Measurements from ENCODE around the gene TFDP2. TPM values are rescaled to one million over a fixed set of nuclear protein-coding genes. Genes with fewer than 3 reads are reported as not detected.
"Not testable (repeated sequence)": the region's sequence is repeated elsewhere in the genome, so short reads cannot be mapped to it uniquely, and the experiment has no call there.

TFDP2 gene
- total RNA-seq, 4 donors from 2014 or later, result 38.0 to 95.4 (median 65.4) TPM

DNA sequence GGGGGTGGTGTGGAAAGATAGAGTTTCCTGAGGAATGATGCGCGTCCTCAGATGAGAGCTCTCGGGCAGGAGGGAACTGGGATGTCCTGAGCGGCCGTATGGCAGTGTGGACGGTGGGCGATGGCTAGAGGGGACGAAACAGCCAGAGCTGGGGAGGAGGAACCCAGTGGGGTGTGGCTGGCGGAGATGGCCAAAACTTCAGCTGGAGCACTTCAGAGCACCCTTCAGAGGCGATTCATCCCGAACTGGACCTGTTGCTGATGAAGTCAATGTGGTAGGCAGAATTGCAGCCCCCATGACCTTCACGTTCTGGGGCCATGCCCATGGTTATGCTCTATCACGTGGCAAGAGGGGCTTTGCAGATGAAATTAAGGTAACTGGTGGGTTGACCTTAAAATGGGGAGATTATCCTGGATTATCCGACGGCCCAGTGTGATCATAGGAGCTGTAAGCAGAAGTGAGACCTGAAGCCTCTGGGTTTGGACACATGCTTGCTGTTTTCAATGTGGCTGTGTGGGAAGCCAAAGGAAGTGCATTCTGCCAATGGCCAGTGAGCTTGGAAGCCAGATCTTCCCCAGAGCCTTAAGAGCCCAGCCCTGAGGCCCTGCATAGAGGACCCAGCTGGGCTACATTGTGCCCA is 220.6 kb downstream of the TFDP2 start:
- TF ChIP-seq, protein P1, sequence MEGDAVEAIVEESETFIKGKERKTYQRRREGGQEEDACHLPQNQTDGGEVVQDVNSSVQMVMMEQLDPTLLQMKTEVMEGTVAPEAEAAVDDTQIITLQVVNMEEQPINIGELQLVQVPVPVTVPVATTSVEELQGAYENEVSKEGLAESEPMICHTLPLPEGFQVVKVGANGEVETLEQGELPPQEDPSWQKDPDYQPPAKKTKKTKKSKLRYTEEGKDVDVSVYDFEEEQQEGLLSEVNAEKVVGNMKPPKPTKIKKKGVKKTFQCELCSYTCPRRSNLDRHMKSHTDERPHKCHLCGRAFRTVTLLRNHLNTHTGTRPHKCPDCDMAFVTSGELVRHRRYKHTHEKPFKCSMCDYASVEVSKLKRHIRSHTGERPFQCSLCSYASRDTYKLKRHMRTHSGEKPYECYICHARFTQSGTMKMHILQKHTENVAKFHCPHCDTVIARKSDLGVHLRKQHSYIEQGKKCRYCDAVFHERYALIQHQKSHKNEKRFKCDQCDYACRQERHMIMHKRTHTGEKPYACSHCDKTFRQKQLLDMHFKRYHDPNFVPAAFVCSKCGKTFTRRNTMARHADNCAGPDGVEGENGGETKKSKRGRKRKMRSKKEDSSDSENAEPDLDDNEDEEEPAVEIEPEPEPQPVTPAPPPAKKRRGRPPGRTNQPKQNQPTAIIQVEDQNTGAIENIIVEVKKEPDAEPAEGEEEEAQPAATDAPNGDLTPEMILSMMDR (IDR thresholded peaks at IDR 0.05), result no peak
- TF ChIP-seq POLR2A (IDR thresholded peaks at IDR 0.05), result no peak
- Histone ChIP-seq H3K4me1 (no peaks in the 10 kb centered on the region), H3K27ac (no peak overlapping the region), H3K27me3 (no peaks in the 10 kb centered on the region), H3K36me3 (peaks cover 0 to 35% (median 0%) of the 10 kb centered on the region in 3 donors), H3K4me3 (no peak overlapping the region), H3K9me3 (no peaks in the 10 kb centered on the region)
- DNase-seq, result peak in 1 of 3 donors; percentile 37

DNA sequence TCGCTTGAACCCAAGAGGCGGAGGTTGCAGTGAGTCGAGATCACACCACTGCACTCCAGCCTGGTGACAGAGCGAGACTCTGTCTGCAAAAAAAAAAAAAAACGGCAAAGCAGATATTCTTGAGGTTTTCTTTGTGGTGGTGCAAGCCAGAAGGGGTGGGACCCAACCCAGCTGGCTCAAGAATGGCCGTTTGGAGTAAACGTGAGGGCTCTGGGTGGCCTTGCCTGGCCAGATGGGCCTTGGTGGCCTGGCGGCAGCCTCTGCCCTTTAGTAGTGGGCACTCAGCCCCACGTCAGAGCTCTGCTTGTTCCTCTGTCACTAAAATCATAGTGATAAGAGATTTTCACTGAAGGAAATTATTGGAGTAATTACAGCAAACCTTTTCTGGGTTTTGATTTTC is 222.4 kb downstream of the TFDP2 start:
- H3K36me3 ChIP-seq, result peaks cover 0 to 52% (median 0%) of the 10 kb centered on the region in 3 donors
- no peaks in the 10 kb centered on the region for H3K27me3 ChIP-seq
- no peaks in the 10 kb centered on the region for H3K4me1 ChIP-seq
- no peak overlapping the region for H3K27ac ChIP-seq
- DNase-seq, result no peak
- TF ChIP-seq POLR2A (IDR thresholded peaks at IDR 0.05), result no peak
- TF ChIP-seq, protein P1 (IDR thresholded peaks at IDR 0.05), result no peak
- no peak overlapping the region for H3K4me3 ChIP-seq
- no peaks in the 10 kb centered on the region for H3K9me3 ChIP-seq

DNA sequence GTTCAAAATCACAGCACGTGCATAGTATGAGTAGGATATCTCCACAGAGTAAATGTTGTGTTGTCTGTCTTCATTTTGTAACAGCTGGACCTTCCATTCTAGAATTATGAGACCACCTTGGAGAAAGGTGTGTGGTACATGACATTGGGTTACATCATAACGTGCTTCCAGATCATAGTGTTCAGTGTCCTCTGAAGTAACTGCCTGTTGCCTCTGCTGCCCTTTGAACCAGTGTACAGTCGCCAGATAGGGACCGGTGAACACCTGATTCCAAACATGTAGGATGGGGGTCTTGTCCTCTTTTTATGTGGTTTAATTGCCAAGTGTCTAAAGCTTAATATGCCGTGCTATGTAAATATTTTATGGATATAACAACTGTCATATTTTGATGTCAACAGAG is 223.7 kb downstream of the TFDP2 start:
- H3K27me3 ChIP-seq, H3K9me3 ChIP-seq, DNase-seq, H3K27ac ChIP-seq, H3K4me1 ChIP-seq, H3K4me3 ChIP-seq: not testable (repeated sequence)
- peaks cover 0 to 54% (median 0%) of the 10 kb centered on the region in 3 donors for H3K36me3 ChIP-seq

DNA sequence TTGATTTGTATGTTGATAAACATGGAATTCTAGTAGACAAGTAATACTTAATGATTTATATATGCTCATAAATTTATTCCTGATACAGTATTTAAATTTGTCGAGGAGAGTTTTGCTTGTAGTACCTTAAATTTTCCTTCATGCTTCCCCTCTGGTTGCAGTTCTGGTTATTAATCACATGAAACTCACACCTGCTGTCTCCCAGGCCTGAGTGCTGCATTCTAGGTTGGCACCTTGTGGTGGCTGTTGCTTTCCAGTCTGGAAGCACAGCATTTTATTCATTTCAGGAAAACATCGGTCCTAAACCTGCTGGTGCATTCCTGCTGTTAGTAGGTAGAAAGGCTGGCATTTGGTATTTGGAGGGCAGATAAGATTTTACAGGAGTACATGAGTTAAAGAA is 228.0 kb downstream of the TFDP2 start:
- Histone ChIP-seq H3K9me3 (no peaks in the 10 kb centered on the region), H3K4me1 (no peaks in the 10 kb centered on the region), H3K27ac (no peak overlapping the region), H3K4me3 (no peak overlapping the region), H3K36me3 (peaks cover 0 to 75% (median 0%) of the 10 kb centered on the region in 3 donors), H3K27me3 (no peaks in the 10 kb centered on the region)
- no peak for DNase-seq
- TF ChIP-seq POLR2A (IDR thresholded peaks at IDR 0.05), result no peak
- TF ChIP-seq, protein P1 (IDR thresholded peaks at IDR 0.05), result no peak

DNA sequence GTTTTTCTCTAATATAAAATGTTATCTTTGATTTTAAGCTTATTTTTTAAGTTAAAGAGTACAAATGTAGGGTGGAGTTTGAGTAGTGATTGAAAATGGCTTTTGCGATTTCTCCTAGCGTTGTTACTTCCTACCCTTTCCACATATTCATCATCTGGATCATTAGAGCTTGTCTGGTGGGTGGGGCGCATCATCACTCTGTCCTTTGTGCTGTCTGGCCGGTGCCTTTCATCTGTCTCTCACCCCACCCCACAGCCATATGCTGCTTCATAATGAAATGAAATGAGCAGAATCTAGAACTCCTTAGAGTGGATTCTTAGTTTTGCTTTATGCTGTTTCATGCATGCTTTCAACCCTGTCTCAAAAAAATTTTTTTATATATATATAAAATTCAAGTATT is 228.6 kb downstream of the TFDP2 start:
- no peak overlapping the region for H3K4me3 ChIP-seq
- H3K9me3 ChIP-seq, result no peaks in the 10 kb centered on the region
- TF ChIP-seq, protein P1 (IDR thresholded peaks at IDR 0.05), result no peak
- no peak for TF ChIP-seq POLR2A (IDR thresholded peaks at IDR 0.05)
- peaks cover 0 to 75% (median 0%) of the 10 kb centered on the region in 3 donors for H3K36me3 ChIP-seq
- no peaks in the 10 kb centered on the region for H3K4me1 ChIP-seq
- H3K27me3 ChIP-seq, result no peaks in the 10 kb centered on the region
- H3K27ac ChIP-seq, result no peak overlapping the region
- peak in 1 of 3 donors; percentile 45 for DNase-seq

DNA sequence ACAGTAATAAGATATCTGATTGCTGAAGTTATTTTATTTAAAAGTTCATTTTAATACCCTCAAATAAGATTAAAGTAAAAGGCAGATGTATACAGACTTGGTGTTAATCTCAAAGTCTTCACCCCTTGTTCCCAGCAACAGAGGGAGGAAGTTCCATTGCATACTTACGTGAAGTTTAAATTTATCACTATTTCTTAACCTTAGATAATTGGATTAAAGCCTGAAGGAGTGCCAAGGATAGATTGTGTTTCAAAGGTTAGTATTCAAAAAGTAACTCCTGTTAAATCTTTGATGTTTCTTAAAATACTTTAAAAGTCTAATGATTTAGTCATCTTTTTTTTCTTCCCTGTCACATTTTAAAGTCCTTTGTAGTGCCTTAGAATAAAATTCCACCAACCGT is 233.6 kb downstream of the TFDP2 start:
- no peak for DNase-seq
- no peak overlapping the region for H3K27ac ChIP-seq
- H3K4me3 ChIP-seq, result no peak overlapping the region
- no peaks in the 10 kb centered on the region for H3K9me3 ChIP-seq
- TF ChIP-seq POLR2A (IDR thresholded peaks at IDR 0.05), result no peak
- TF ChIP-seq, protein P1 (IDR thresholded peaks at IDR 0.05), result no peak
- H3K27me3 ChIP-seq, result no peaks in the 10 kb centered on the region
- peaks cover 0 to 79% (median 0%) of the 10 kb centered on the region in 3 donors for H3K36me3 ChIP-seq
- H3K4me1 ChIP-seq, result no peaks in the 10 kb centered on the region
